ENCODE results near the gene CHCT1. TPM values are rescaled to one million over a fixed set of nuclear protein-coding genes. Genes with fewer than 3 reads are reported as not detected.
"Not testable (repeated sequence)": the region's sequence is repeated elsewhere in the genome, so short reads cannot be mapped to it uniquely, and the experiment has no call there.

CHCT1 gene
- total RNA-seq, 1 experiment from 2014 or later: not detected

- H3K9me3 ChIP-seq (ENCODE audit: control insufficient read depth, insufficient read depth, low read depth, low read length); intact Hi-C loops (cut with micrococcal nuclease; ENCODE audit: unreplicated experiment); H3K4me1 ChIP-seq (ENCODE audit: control insufficient read depth, insufficient read depth, low read length); BruUV-seq (replicated peaks); ATAC-seq; in situ Hi-C loops (cut with HindIII; ENCODE audit: low pct_unique_long_range_greater_than_20kb, low sequenced_read_pairs); H3K36me3 ChIP-seq (ENCODE audit: control insufficient read depth, insufficient read depth, low read length); H3K4me3 ChIP-seq (ENCODE audit: low read depth in 2 of 2, low read length in 2 of 2); DNase-seq (ENCODE audit: low read depth, low spot score); H3K27me3 ChIP-seq (ENCODE audit: control insufficient read depth, insufficient read depth, low read length); H3K27ac ChIP-seq (ENCODE audit: low read length); POLR2A ChIA-PET: not testable (repeated sequence)
- CTCF ChIA-PET: interaction anchor here (0.6 kb wide), 1 partner anchor 13 kb away, joined by 3 read pairs; the partner anchor contains the start of gene USP32
Measured at GRCh38 chr17:60379461-60379860, 42.8 kb upstream of the CHCT1 start.

- Histone ChIP-seq H3K36me3 (ENCODE audit: control insufficient read depth, insufficient read depth, low read length) (no peaks in the 10 kb centered on the region; the same call in 1 of the 2 replicates), H3K27me3 (ENCODE audit: control insufficient read depth, insufficient read depth, low read length) (no peaks in the 10 kb centered on the region), H3K27ac (ENCODE audit: low read length) (no peak overlapping the region), H3K9me3 (ENCODE audit: control insufficient read depth, insufficient read depth, low read depth, low read length) (no peaks in the 10 kb centered on the region), H3K4me3 (ENCODE audit: low read depth in 2 of 2, low read length in 2 of 2) (no peak overlapping the region), H3K4me1 (ENCODE audit: control insufficient read depth, insufficient read depth, low read length) (peaks cover 5% of the 10 kb centered on the region; the same call in 1 of the 2 replicates)
- DNase-seq (ENCODE audit: low read depth, low spot score): no peak
- TF ChIP-seq REST (IDR thresholded peaks at IDR 0.05; ENCODE audit: insufficient read depth in 1 of 2, low read depth in 2 of 2, low read length in 1 of 2): no peak
- TF ChIP-seq TCF7L2 (IDR thresholded peaks at IDR 0.05; ENCODE audit: low read depth, low read length): no peak
- TF ChIP-seq CTCF (IDR thresholded peaks at IDR 0.05): no peak
- no peak for TF ChIP-seq SIN3A (IDR thresholded peaks at IDR 0.05; ENCODE audit: borderline replicate concordance, insufficient read depth, low read depth, low read length)
- no peak for TF ChIP-seq POLR2AphosphoS5 (IDR thresholded peaks at IDR 0.05; ENCODE audit: low read depth, low read length)
- BruUV-seq (replicated peaks): no TSS peak
- in situ Hi-C loops (cut with HindIII; ENCODE audit: low pct_unique_long_range_greater_than_20kb, low sequenced_read_pairs): no loop called here
- ChIA-PET POLR2A (no interaction called here), CTCF (no interaction called here)
- ATAC-seq: no peak
- intact Hi-C loops (cut with micrococcal nuclease; ENCODE audit: unreplicated experiment): no loop called here
Measured at GRCh38 chr17:60381958-60382357, 40.3 kb upstream of the CHCT1 start.

DNA sequence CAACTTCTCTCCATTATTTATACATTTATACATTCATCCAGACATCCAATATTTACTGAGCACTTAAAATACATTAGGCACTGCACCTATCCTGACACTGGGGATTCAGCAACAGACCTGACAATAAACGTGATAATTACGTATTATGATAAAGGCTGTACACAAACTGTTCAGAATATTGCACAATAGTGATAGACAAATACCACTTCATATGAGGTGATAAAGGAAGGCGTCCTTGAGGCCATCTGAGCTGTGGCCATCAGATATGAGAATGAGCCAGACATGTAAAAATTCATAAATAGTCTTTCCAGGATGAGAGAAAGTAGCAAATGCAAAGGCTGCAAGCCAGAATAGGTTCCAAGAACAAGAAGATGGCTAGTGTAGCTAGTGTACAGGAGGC, 38.9 kb upstream of the CHCT1 start:
- Histone ChIP-seq H3K4me3 (ENCODE audit: low read depth in 2 of 2, low read length in 2 of 2) (no peak overlapping the region), H3K4me1 (ENCODE audit: control insufficient read depth, insufficient read depth, low read length) (peaks cover 5% of the 10 kb centered on the region; the same call in 1 of the 2 replicates), H3K27ac (ENCODE audit: low read length) (no peak overlapping the region), H3K9me3 (ENCODE audit: control insufficient read depth, insufficient read depth, low read depth, low read length) (no peaks in the 10 kb centered on the region), H3K36me3 (ENCODE audit: control insufficient read depth, insufficient read depth, low read length) (no peaks in the 10 kb centered on the region; the same call in 1 of the 2 replicates), H3K27me3 (ENCODE audit: control insufficient read depth, insufficient read depth, low read length) (no peaks in the 10 kb centered on the region)
- no TSS peak for BruUV-seq (replicated peaks)
- ATAC-seq: no peak
- ChIA-PET POLR2A (no interaction called here), CTCF (no interaction called here)
- TF ChIP-seq TCF7L2 (IDR thresholded peaks at IDR 0.05; ENCODE audit: low read depth, low read length): no peak
- no peak for TF ChIP-seq SIN3A (IDR thresholded peaks at IDR 0.05; ENCODE audit: borderline replicate concordance, insufficient read depth, low read depth, low read length)
- TF ChIP-seq REST (IDR thresholded peaks at IDR 0.05; ENCODE audit: insufficient read depth in 1 of 2, low read depth in 2 of 2, low read length in 1 of 2): no peak
- intact Hi-C loops (cut with micrococcal nuclease; ENCODE audit: unreplicated experiment): no loop called here
- no peak for DNase-seq (ENCODE audit: low read depth, low spot score)
- in situ Hi-C loops (cut with HindIII; ENCODE audit: low pct_unique_long_range_greater_than_20kb, low sequenced_read_pairs): no loop called here

- H3K27me3 ChIP-seq (ENCODE audit: control insufficient read depth, insufficient read depth, low read length); in situ Hi-C loops (cut with HindIII; ENCODE audit: low pct_unique_long_range_greater_than_20kb, low sequenced_read_pairs); intact Hi-C loops (cut with micrococcal nuclease; ENCODE audit: unreplicated experiment); ATAC-seq; H3K36me3 ChIP-seq (ENCODE audit: control insufficient read depth, insufficient read depth, low read length); H3K27ac ChIP-seq (ENCODE audit: low read length); POLR2A ChIA-PET; H3K9me3 ChIP-seq (ENCODE audit: control insufficient read depth, insufficient read depth, low read depth, low read length); DNase-seq (ENCODE audit: low read depth, low spot score); CTCF ChIA-PET; BruUV-seq (replicated peaks); H3K4me3 ChIP-seq (ENCODE audit: low read depth in 2 of 2, low read length in 2 of 2): not testable (repeated sequence)
- peaks cover 14% of the 10 kb centered on the region for H3K4me1 ChIP-seq (ENCODE audit: control insufficient read depth, insufficient read depth, low read length)
Measured at GRCh38 chr17:60384921-60385320, 37.4 kb upstream of the CHCT1 start.

Data from Panc1 (cell line).